GM19397 (cell line): ENCODE results near the gene RAB40B.

ENCODE experiments used
- ATAC-seq: cut with Tn5 transposase; IDR thresholded peaks from one replicate; pipeline ENCODE4 v1.9.1; 2021; ENCODE audit warnings: mild to moderate bottlenecking, moderate library complexity; ENCODE audit not compliant: unreplicated experiment

RAB40B gene

GRCh38 chr17:82670661-82671450 is 27.6 kb downstream of the RAB40B start:
- ATAC-seq, result no peak

DNA sequence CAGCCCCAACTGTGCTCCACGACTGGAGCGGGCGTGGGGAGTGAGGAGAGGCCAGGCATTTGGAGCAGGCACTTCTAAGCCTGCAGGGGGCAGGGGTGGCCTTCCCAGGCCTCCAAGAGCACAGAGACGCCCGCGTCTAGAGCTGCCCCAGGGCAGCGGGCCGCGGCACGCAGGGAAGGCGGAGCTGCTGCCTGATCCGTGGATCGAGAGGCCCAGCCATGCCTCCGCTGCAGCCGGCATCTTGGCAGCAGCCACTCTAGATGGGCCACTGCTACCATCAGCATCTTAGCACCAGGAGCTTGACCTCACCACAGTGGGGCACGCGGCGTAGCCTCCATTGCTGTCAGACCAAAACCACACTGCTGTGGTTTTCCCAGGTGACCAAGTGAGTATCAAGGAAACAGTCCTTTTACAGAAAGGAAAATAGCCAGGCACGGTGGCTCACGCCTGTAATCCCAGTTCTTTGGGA is 29.8 kb downstream of the RAB40B start:
- ATAC-seq, result no peak

DNA sequence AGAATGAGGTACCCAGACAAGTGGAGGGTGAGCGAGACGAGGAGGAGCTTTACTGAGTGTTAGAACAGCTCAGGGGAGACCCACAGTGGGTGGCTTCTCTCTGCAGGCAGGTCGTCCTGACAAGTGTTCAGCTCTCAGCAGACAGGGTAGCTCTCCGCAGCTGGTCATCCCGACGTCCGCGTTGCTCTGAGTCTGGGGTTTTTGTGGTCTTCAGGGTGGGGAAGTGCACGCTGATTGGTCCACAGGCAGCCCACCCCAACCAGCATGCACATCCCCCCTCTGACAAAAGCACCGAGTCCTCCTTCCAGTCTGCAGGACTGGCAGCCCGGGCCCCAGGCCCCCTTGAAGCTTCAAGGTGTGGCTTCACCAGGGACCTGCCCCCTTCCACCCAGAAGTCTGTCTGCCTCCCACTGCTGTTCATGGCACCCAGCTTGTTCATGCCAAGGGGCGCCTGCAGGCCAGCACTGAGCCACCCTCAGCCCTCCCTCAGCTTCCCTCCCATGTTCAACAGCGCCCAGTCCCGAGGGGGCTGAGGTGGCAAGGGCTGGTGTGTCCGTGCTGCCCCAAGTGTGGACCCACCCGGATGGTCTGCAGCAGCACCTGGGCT is 30.4 kb downstream of the RAB40B start:
- ATAC-seq, result no peak

DNA sequence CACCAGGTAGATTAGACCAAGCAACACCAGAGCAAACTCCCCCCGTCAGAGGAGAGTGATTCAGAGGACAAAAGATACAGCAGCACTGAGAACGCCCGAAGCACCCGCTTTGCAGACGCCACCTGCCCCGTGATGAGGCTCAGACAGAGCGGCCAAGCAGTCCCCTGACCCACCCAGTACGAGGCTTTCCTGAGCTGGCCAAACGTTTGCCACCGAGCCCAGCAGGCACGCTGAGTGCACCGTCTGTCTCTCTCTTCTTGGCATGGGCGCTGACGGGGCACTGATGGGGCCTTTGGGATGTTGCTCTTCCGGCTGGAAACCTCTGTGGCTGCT is 30.9 kb downstream of the RAB40B start:
- no peak for ATAC-seq

DNA sequence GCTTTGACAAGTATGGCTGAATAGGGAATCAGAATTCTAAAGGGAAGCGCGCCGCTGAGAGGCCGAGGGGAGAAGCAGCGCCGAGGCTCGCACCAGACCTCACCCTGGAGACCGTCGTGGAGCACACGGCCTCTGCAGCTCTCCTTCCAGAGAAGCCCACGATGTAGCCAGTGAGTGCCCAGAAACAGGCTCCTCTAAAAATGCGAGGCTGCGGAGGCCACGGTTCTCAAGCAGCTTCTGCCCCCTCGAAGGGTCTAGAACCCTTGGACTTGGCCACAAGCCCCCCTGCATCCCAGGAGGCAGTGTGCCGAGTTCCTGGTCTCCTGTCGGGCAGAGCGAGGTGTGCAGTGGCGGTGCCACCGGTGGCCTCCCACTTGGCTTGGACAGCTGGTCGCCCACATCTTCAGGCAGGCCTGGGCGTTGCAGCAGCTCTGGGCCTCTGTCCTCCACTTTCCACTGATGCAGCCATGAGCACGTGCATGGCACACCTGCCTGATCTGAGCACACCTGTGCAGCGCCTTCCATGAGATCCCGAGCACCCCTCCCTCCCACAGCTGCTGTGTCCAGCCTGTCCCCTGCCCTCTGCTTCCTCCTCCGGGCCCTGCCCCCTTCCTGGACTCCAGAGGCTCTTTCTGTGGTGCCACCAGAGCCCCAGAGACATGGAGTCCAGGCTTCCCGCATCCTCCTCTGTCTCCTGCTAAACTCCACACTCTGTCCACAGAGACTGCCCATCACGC is 31.4 kb downstream of the RAB40B start:
- no peak for ATAC-seq

- no peak for ATAC-seq
Observed at GRCh38 chr17:82665891-82666290, 32.6 kb downstream of the RAB40B start.

- no peak for ATAC-seq
Observed at GRCh38 chr17:82665217-82665616, 33.3 kb downstream of the RAB40B start.

GRCh38 chr17:82664701-82665182 is 33.8 kb downstream of the RAB40B start:
- no peak for ATAC-seq

DNA sequence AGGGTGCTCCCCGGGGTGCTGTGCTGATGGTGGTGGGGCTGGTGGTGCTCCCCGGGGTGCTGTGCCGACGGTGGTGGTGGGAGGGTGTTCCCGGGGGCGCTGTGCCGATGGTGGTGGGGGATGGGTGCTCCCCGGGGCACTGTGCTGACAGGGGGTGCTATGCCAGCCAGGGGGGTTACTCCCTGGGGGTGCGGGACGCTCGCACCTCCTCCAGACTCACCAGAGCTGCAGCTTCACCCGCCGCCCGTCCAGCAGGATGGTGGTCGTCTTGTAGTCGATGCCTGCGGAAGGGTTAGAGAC is 34.3 kb downstream of the RAB40B start:
- ATAC-seq, result no peak

GRCh38 chr17:82663381-82664275 is 34.9 kb downstream of the RAB40B start:
- ATAC-seq, result no peak

DNA sequence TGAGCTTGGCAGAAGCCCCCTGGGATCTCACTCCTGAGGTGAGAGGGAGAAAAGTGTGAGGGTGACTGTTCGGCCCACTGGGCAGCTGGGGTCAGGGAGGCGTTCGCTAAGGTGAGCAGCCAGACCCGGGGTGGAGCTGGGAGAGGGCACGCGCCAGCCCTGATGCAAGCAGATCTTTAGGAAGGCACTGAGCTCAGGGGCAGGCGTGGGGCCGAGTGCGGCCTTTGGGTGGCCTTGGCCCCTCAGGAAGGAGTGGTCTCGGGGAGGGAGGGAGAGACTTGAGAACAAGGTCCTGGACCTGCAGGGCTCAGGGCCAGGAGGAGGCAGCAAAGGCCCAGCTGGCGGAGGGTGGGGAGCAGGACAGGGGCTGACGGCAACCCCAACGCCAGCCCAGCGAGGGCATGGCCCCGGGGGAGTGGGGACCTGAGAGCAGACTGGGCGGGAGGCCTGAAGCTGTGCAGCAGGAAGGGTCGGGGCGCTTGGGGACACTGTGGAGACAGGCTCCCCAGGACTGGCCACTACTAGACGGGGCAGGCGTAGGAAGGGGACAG is 35.7 kb downstream of the RAB40B start:
- ATAC-seq, result no peak

DNA sequence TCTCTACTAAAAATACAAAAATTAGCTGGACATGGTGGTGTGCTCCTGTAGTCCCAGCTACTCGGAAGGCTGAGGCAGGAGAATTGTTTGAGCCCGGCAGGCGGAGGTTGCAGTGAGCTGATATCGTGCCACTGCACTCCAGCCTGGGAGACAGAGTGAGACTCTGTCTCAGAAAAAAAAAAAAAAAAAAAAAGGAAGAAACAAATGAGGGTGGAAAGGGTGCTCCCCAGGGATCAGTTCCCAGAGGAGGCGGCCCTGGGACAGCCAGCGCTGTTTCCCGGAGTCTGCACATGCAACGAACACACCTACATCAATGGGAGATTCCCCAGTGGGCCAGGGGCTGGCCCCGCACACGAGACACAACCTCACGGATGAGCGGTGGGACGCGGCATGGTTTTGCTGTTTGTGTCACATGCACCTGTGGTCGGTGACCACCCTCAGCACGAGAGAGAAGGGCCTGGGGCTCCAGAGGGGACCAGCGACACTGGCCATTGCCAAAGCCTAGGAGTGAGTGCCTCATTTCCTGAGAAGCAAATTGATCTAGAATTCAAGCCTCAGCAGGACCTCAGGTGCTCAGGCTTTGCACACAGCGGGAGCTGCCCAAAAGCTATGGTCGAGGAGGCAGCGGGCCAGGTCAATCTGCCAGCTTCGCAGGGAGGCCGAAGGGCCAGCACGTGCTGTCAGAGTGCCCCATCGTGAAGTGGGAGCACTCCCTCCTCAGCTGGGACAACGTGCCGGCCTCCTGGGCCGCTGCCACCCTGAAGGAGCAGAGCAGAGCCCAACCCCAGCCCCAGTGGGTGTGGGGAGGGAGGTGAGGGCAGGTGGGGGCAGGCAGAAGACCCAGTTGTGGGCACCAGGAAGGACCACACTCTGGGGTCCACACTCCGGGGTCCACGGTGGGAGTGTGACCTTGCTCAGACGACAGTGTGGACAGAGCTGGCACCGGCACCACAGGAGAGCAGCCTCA is 36.5 kb downstream of the RAB40B start:
- ATAC-seq, result no peak

DNA sequence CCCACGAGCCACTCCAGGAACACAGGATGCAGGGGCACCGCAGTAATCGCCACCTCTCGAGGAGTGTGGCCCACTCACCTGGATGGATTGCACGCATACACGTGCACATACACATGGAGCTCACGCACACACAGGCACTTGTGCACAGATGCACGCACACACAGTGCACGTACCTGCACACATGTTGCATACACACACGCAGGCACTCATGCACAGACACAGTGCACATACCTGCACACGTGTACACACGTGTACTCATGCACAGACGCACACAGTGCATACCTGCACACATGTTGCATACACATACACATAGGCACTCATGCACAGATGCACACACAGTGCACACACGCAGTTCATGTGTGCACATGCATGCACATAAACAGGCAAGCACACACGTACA is 38.6 kb downstream of the RAB40B start:
- ATAC-seq, result no peak

GRCh38 chr17:82658796-82659452 is 39.6 kb downstream of the RAB40B start:
- ATAC-seq, result no peak

GRCh38 chr17:82658331-82658730 is 40.2 kb downstream of the RAB40B start:
- ATAC-seq, result no peak

- ATAC-seq, result no peak
Observed at GRCh38 chr17:82657926-82658325, 40.6 kb downstream of the RAB40B start.

DNA sequence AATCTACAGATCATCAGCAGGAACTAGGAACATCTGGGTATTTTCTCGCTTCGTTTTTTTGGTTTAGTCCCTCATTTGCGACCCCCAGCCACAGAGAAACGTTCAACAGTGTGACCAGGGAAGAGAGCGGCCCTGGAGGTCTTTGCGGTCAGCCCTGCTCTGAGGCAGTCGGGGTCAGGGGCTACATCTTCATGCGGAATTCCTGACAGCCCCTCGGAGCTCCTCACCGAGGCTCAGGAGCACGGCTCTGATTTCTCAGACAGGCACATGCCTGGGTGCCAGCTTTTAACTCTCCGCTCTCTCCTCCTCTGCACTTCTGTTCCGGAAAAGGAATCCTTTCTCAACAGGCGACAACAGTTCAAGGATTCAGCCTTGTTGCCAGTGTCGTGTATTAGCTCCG is 42.2 kb downstream of the RAB40B start:
- no peak for ATAC-seq

GRCh38 chr17:82655523-82655922 is 43.0 kb downstream of the RAB40B start:
- no peak for ATAC-seq

DNA sequence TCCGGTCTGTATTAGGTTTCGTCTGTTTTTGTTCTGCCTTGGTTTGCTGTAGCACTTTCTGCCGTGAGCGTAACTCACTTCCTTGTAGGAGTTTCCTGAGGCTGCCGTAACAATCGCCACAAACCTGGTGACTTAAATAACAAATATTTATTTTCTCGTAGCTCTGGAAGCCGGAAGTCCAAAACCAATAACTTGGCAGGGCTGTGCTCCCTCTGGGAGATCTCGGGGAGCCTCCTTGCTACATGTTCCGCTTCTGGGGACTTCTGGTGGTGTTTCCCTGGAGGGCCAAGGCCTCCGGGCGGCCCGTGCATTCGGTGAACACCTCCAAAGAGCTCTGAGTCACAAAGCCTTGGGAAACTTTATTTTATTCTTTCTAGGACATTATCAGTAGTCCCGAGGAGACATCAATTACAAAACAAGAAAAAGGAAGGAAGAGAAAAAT is 43.4 kb downstream of the RAB40B start:
- ATAC-seq, result no peak
